Measurements from ENCODE around the gene CLCA2.

The CLCA2 gene

GRCh38 chr1:86423873-86424272 lies at the start of gene CLCA2:
CLCA2 (plus strand) TSS chr1:86424171; CDS start chr1:86424248, 77 bp downstream.
- DNase-seq: no peak

- DNase-seq: no peak
Measured at GRCh38 chr1:86375688-86376087, 48.3 kb upstream of the CLCA2 start.

GRCh38 chr1:86377341-86377740 lies 46.6 kb upstream of the CLCA2 start:
- no peak for DNase-seq

- DNase-seq: no peak
Measured at GRCh38 chr1:86378813-86379212, 45.2 kb upstream of the CLCA2 start.

GRCh38 chr1:86380257-86380861 lies 43.6 kb upstream of the CLCA2 start:
- peak; percentile 55 for DNase-seq

GRCh38 chr1:86381223-86381622 lies 42.7 kb upstream of the CLCA2 start:
- no peak for DNase-seq

GRCh38 chr1:86382878-86383277 lies 41.1 kb upstream of the CLCA2 start:
- DNase-seq: no peak

GRCh38 chr1:86387916-86388627 lies 35.9 kb upstream of the CLCA2 start:
- no peak for DNase-seq

- DNase-seq: no peak
Measured at GRCh38 chr1:86388777-86389176, 35.2 kb upstream of the CLCA2 start.

- DNase-seq: no peak
Measured at GRCh38 chr1:86389307-86389706, 34.7 kb upstream of the CLCA2 start.

GRCh38 chr1:86394416-86394815 lies 29.6 kb upstream of the CLCA2 start:
- DNase-seq: no peak

GRCh38 chr1:86395751-86396497 lies 28.0 kb upstream of the CLCA2 start, which contains the start of gene ODF2L:
ODF2L (minus strand) TSS chr1:86396323; CDS start chr1:86387027, 9,296 bp downstream.
- DNase-seq: peak; percentile 74

- DNase-seq: no peak
Measured at GRCh38 chr1:86396498-86396890, 27.5 kb upstream of the CLCA2 start.

GRCh38 chr1:86409416-86410021 lies 14.5 kb upstream of the CLCA2 start:
- no peak for DNase-seq

GRCh38 chr1:86410879-86411278 lies 13.1 kb upstream of the CLCA2 start:
- no peak for DNase-seq

GRCh38 chr1:86416343-86416742 lies 7.6 kb upstream of the CLCA2 start:
- DNase-seq: no peak

GRCh38 chr1:86419277-86419903 lies 4.6 kb upstream of the CLCA2 start:
- peak; percentile 4 for DNase-seq

GRCh38 chr1:86421601-86422280 lies 2.2 kb upstream of the CLCA2 start:
- no peak for DNase-seq

- no peak for DNase-seq
Measured at GRCh38 chr1:86423473-86423872, 498 bp upstream of the CLCA2 start.

GRCh38 chr1:86429122-86429725 lies 5.3 kb downstream of the CLCA2 start:
- DNase-seq: no peak

GRCh38 chr1:86429835-86430234 lies 5.9 kb downstream of the CLCA2 start:
- DNase-seq: peak; percentile 75

GRCh38 chr1:86430376-86430775 lies 6.4 kb downstream of the CLCA2 start:
- no peak for DNase-seq
